Liver (tissue), 9 donors: ENCODE results near the gene ADCY9. TPM values are rescaled to one million over a fixed set of nuclear protein-coding genes. Genes with fewer than 3 reads are reported as not detected.

Experiments used
- DNase-seq: peaks from one replicate; pipeline ENCODE4 v3.0.0-alpha.2; 2017; ENCODE audit warnings: low spot score
- H3K27ac ChIP-seq, 2 donors: one replicate each; pipeline ENCODE4 v1.7.0; 2013; ENCODE audit warnings: inconsistent platforms in 2 of 2, low read length in 2 of 2, control low read depth in 1 of 2, low read depth in 1 of 2, mild to moderate bottlenecking in 1 of 2
- H3K27me3 ChIP-seq, 4 donors: one replicate each; pipeline versions ENCODE4 v1.6.1 to v1.7.0; 2013; ENCODE audit warnings: low read length in 3 of 4, inconsistent platforms in 1 of 4, mild to moderate bottlenecking in 1 of 4, moderate library complexity in 1 of 4; ENCODE audit not compliant: control insufficient read depth in 4 of 4, insufficient read depth in 4 of 4
- H3K36me3 ChIP-seq, 4 donors: one replicate each; pipeline versions ENCODE4 v1.6.1 to v1.7.0; 2013; ENCODE audit warnings: low read length in 3 of 4, mild to moderate bottlenecking in 3 of 4, low read depth in 1 of 4, moderate library complexity in 1 of 4; ENCODE audit not compliant: control insufficient read depth in 4 of 4, insufficient read depth in 3 of 4
- H3K4me1 ChIP-seq, 4 donors: one replicate each; pipeline versions ENCODE4 v1.6.1 to v1.7.0; 2013; ENCODE audit warnings: low read length in 3 of 4, mild to moderate bottlenecking in 3 of 4, moderate library complexity in 1 of 4; ENCODE audit not compliant: control insufficient read depth in 4 of 4, insufficient read depth in 4 of 4
- H3K4me3 ChIP-seq, 3 donors: one replicate each; pipeline versions ENCODE4 v1.6.1 to v1.7.0; 2013; ENCODE audit warnings: low read length in 3 of 3, control low read depth in 1 of 3, low read depth in 1 of 3, mild to moderate bottlenecking in 1 of 3
- H3K9ac ChIP-seq, 2 donors: one replicate each; pipeline ENCODE4 v1.7.0; 2013; ENCODE audit warnings: low read length in 2 of 2, mild to moderate bottlenecking in 2 of 2, moderate library complexity in 2 of 2, control low read depth in 1 of 2, low read depth in 1 of 2
- H3K9me3 ChIP-seq, 4 donors: one replicate each; pipeline versions ENCODE4 v1.6.1 to v1.7.0; 2013; ENCODE audit warnings: low read length in 3 of 4; ENCODE audit not compliant: control insufficient read depth in 4 of 4
- ATF3 ChIP-seq: IDR thresholded peaks from 2 replicates; pipeline ENCODE4 v1.6.1; 2016; ENCODE audit warnings: antibody characterized with exemption
- CTCF ChIP-seq: fragments of 150-350 bp; IDR thresholded peaks from 2 replicates; pipeline ENCODE4 v1.5.1; 2017; ENCODE audit warnings: improper control_type of control experiment, low read depth, low read length; ENCODE audit not compliant: missing input control
- EGR1 ChIP-seq, 2 donors: IDR thresholded peaks; 2 replicates each; pipeline ENCODE4 v1.6.1; 2016 to 2018; ENCODE audit warnings: antibody characterized with exemption in 2 of 2, low read depth in 2 of 2
- FOXA1 ChIP-seq: IDR thresholded peaks from 2 replicates; pipeline ENCODE4 v1.6.1; 2016; ENCODE audit warnings: antibody characterized with exemption
- FOXA2 ChIP-seq: IDR thresholded peaks from 2 replicates; pipeline ENCODE4 v1.6.1; 2016; ENCODE audit warnings: antibody characterized with exemption
- GABPA ChIP-seq, 2 donors: IDR thresholded peaks in 1 of 2; conservative IDR thresholded peaks in 1 of 2; 2 replicates each; pipeline ENCODE4 v1.6.1; 2016; ENCODE audit warnings: antibody characterized with exemption in 2 of 2, mild to moderate bottlenecking in 1 of 2, moderate library complexity in 1 of 2
- HNF4A ChIP-seq, 2 donors: conservative IDR thresholded peaks; 2 replicates each; pipeline ENCODE4 v1.6.1; 2016; ENCODE audit warnings: antibody characterized with exemption in 2 of 2, mild to moderate bottlenecking in 2 of 2
- HNF4G ChIP-seq: IDR thresholded peaks from 2 replicates; pipeline ENCODE4 v1.6.1; 2016; ENCODE audit warnings: antibody characterized with exemption
- JUND ChIP-seq, 2 donors: IDR thresholded peaks; 2 replicates each; pipeline ENCODE4 v1.6.1; 2016; ENCODE audit warnings: antibody characterized with exemption in 2 of 2
- MAX ChIP-seq: IDR thresholded peaks from 2 replicates; pipeline ENCODE4 v1.6.1; 2016; ENCODE audit warnings: antibody characterized with exemption
- NR2F2 ChIP-seq: IDR thresholded peaks from 2 replicates; pipeline ENCODE4 v1.6.1; 2016; ENCODE audit warnings: antibody characterized with exemption
- RAD21 ChIP-seq, 2 donors: IDR thresholded peaks; 2 replicates each; pipeline ENCODE4 v1.6.1; 2016; ENCODE audit warnings: antibody characterized with exemption in 2 of 2, mild to moderate bottlenecking in 2 of 2
- RXRA ChIP-seq, 2 donors: IDR thresholded peaks; 2 replicates each; pipeline ENCODE4 v1.6.1; 2017 to 2018; ENCODE audit warnings: antibody characterized with exemption in 2 of 2, mild to moderate bottlenecking in 1 of 2
- SP1 ChIP-seq: IDR thresholded peaks from 2 replicates; pipeline ENCODE4 v1.6.1; 2018; ENCODE audit warnings: antibody characterized with exemption, mild to moderate bottlenecking
- TAF1 ChIP-seq: conservative IDR thresholded peaks from 2 replicates; pipeline ENCODE4 v1.6.1; 2016; ENCODE audit warnings: antibody characterized with exemption, mild to moderate bottlenecking
- YY1 ChIP-seq: IDR thresholded peaks from 2 replicates; pipeline ENCODE4 v1.6.1; 2016; ENCODE audit warnings: antibody characterized with exemption, mild to moderate bottlenecking
- ZBTB33 ChIP-seq: IDR thresholded peaks from 2 replicates; pipeline ENCODE4 v1.6.1; 2016; ENCODE audit warnings: antibody characterized with exemption
- WGBS: extraction: QIAGEN DNeasy Blood & Tissue Kit; methylation state at CpG from one replicate; pipeline ENCODE4 v1.1.7; 2013; 5-methylcytosine and 5-hydroxymethylcytosine counted together
- polyA plus RNA-seq, 2 donors: library from polyadenylated mRNA; stranded (reverse) in 1 of 2; unstranded in 1 of 2; fragments of 200-250 nt in 1 of 2; fragments of >200 nt in 1 of 2; fragmentation: Nextera tagmentation in 1 of 2; extraction: Ambion mirVana in 1 of 2; gene quantifications; one replicate each; pipeline versions ENCODE4 v1.2.1 to v1.2.3, GENCODE V29; 2013 to 2015
- total RNA-seq, 2 donors: library from RNA; depleted of rRNA; stranded (reverse); fragments of >200 nt; gene quantifications; one replicate each; pipeline ENCODE4 v1.2.3, GENCODE V29; 2014
- TF ChIP-seq, protein P1 (sequence below): IDR thresholded peaks from 2 replicates; pipeline ENCODE4 v1.6.1; 2016; ENCODE audit warnings: antibody characterized with exemption, mild to moderate bottlenecking
- donor health status: healthy.
- donor health status: healthy.
- donor health status: healthy.
- donor health status: healthy.
- donor health status: healthy.

Gene ADCY9
- total and polyA plus RNA-seq, 4 donors: 3.6 to 25.1 (median 11.0) TPM

DNA sequence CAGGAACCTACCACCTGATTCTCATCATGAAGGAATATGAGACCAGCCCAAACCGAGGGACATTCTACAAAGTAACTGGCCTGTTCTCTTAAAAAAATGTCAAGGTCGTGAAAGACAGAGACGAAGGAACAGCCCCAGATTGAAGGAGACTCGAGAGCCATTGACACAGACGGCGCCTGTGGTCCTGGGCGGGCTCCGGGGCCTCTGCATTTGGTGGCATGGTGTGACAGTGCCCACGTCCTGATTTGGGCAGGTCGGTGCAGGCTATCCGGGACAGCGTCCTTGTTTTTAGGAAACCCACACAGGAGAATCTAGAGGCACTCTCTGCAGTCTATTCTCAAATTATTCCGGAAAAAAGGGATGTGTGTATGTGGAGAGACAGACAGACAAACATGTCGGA lies 64.1 kb downstream of the ADCY9 start:
- TF ChIP-seq MAX: no peak
- H3K27ac ChIP-seq: no peak overlapping the region
- WGBS: 94% methylated on average over 14 of the region's 14 CpGs
- peaks cover 0 to 22% (median 17%) of the 10 kb centered on the region in 4 donors for H3K4me1 ChIP-seq
- H3K36me3 ChIP-seq: no peaks in the 10 kb centered on the region
- no peak for DNase-seq
- H3K9ac ChIP-seq: no peak overlapping the region
- no peaks in the 10 kb centered on the region for H3K27me3 ChIP-seq
- H3K9me3 ChIP-seq: no peaks in the 10 kb centered on the region
- no peak overlapping the region for H3K4me3 ChIP-seq

DNA sequence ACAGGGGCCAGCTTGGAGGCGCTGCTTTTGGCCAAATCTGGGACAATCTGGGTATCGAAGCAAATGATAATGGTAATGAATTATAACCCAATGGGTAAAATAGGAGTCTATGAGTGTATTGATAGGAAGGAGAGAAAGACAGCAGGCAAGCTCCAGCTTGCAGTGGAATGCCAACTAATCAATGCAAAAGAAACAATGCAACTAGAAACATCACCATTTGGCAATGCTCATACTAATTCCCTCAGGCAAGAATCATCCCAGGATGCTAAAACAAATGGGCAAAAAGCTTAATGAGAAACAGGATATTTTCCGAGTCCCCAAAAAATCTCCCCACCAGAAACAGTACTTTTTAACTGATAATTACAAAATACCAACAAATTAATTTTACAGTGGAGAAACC lies 64.7 kb downstream of the ADCY9 start:
- Histone ChIP-seq H3K9ac (no peak overlapping the region), H3K4me3 (no peak overlapping the region), H3K27ac (no peak overlapping the region), H3K36me3 (no peaks in the 10 kb centered on the region), H3K27me3 (no peaks in the 10 kb centered on the region), H3K4me1 (peaks cover 0 to 22% (median 17%) of the 10 kb centered on the region in 4 donors), H3K9me3 (no peaks in the 10 kb centered on the region)
- TF ChIP-seq, protein P1, sequence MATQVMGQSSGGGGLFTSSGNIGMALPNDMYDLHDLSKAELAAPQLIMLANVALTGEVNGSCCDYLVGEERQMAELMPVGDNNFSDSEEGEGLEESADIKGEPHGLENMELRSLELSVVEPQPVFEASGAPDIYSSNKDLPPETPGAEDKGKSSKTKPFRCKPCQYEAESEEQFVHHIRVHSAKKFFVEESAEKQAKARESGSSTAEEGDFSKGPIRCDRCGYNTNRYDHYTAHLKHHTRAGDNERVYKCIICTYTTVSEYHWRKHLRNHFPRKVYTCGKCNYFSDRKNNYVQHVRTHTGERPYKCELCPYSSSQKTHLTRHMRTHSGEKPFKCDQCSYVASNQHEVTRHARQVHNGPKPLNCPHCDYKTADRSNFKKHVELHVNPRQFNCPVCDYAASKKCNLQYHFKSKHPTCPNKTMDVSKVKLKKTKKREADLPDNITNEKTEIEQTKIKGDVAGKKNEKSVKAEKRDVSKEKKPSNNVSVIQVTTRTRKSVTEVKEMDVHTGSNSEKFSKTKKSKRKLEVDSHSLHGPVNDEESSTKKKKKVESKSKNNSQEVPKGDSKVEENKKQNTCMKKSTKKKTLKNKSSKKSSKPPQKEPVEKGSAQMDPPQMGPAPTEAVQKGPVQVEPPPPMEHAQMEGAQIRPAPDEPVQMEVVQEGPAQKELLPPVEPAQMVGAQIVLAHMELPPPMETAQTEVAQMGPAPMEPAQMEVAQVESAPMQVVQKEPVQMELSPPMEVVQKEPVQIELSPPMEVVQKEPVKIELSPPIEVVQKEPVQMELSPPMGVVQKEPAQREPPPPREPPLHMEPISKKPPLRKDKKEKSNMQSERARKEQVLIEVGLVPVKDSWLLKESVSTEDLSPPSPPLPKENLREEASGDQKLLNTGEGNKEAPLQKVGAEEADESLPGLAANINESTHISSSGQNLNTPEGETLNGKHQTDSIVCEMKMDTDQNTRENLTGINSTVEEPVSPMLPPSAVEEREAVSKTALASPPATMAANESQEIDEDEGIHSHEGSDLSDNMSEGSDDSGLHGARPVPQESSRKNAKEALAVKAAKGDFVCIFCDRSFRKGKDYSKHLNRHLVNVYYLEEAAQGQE: no peak
- TF ChIP-seq SP1: no peak
- TF ChIP-seq GABPA (IDR thresholded peaks at IDR 0.05 in 1 of 2, conservative IDR thresholded peaks at IDR 0.05 in 1 of 2): no peak
- TF ChIP-seq TAF1: no peak
- no peak for TF ChIP-seq YY1
- TF ChIP-seq ZBTB33: no peak
- no peak for TF ChIP-seq JUND (IDR thresholded peaks at IDR 0.05)
- no peak for TF ChIP-seq FOXA1
- no peak for TF ChIP-seq RAD21 (IDR thresholded peaks at IDR 0.05)
- no peak for TF ChIP-seq HNF4G
- TF ChIP-seq FOXA2: no peak
- no peak for TF ChIP-seq NR2F2
- no peak for TF ChIP-seq RXRA (IDR thresholded peaks at IDR 0.05)
- no peak for TF ChIP-seq EGR1 (IDR thresholded peaks at IDR 0.05; ENCODE audit: low read depth in 2 of 2)
- TF ChIP-seq MAX: no peak
- TF ChIP-seq ATF3: no peak
- TF ChIP-seq CTCF: no peak
- TF ChIP-seq HNF4A (conservative IDR thresholded peaks at IDR 0.05): no peak
- DNase-seq: no peak
- 98% methylated on average over 3 of the region's 3 CpGs for WGBS
